GM23338 (cell line): Measurements from ENCODE around the gene STARD3. TPM values are rescaled to one million over a fixed set of nuclear protein-coding genes. Genes with fewer than 3 reads are reported as not detected.

Experiments used
- ATAC-seq: fragments of 200-7000 bp; cut with Tn5 transposase; 3 replicates; pipeline ENCODE4 v1.9.1; 2020
- DNase-seq: peaks from one replicate; pipeline ENCODE4 v3.0.0-alpha.2; 2015; ENCODE audit warnings: low spot score
- H2AFZ ChIP-seq: fragments of 200-600 bp; sonication (generic); 2 replicates; pipeline ENCODE4 v1.8.0; 2016; ENCODE audit warnings: antibody characterized with exemption, mild to moderate bottlenecking, moderate library complexity
- H3F3A ChIP-seq: fragments of 200-600 bp; sonication (generic); replicated peaks from 2 replicates; pipeline ENCODE4 v1.8.0; 2017; ENCODE audit warnings: antibody characterized with exemption, mixed run types, low read depth
- H3K27ac ChIP-seq: fragments of 200-600 bp; sonication (generic); 2 replicates; pipeline ENCODE4 v1.6.1; 2016; ENCODE audit warnings: low read depth
- H3K27me3 ChIP-seq: fragments of 200-600 bp; sonication (generic); 2 replicates; pipeline ENCODE4 v1.8.0; 2016; ENCODE audit warnings: mild to moderate bottlenecking, mixed run types, moderate library complexity; ENCODE audit not compliant: insufficient read depth
- H3K36me3 ChIP-seq: fragments of 200-600 bp; sonication (generic); 2 replicates; pipeline ENCODE4 v1.8.0; 2016; ENCODE audit warnings: mild to moderate bottlenecking; ENCODE audit not compliant: insufficient read depth
- H3K4me1 ChIP-seq: fragments of 200-600 bp; sonication (generic); 2 replicates; pipeline ENCODE4 v1.8.0; 2016; ENCODE audit warnings: mild to moderate bottlenecking, moderate library complexity; ENCODE audit not compliant: insufficient read depth
- H3K4me2 ChIP-seq: fragments of 200-600 bp; sonication (generic); 2 replicates; pipeline ENCODE4 v1.7.1; 2017; ENCODE audit warnings: mixed run types
- H3K4me3 ChIP-seq: fragments of 200-600 bp; sonication (generic); 2 replicates; pipeline ENCODE4 v1.6.1; 2016; ENCODE audit warnings: mixed run types
- H3K79me2 ChIP-seq: fragments of 200-600 bp; sonication (generic); replicated peaks from 2 replicates; pipeline ENCODE4 v1.8.0; 2017; ENCODE audit warnings: mild to moderate bottlenecking; ENCODE audit not compliant: insufficient read depth
- H3K9me2 ChIP-seq: fragments of 200-600 bp; sonication (generic); 2 replicates; pipeline ENCODE4 v1.8.0; 2017; ENCODE audit not compliant: insufficient read depth
- H4K20me1 ChIP-seq: fragments of 200-600 bp; sonication (generic); replicated peaks from 2 replicates; pipeline ENCODE4 v1.8.0; 2017; ENCODE audit warnings: mild to moderate bottlenecking; ENCODE audit not compliant: insufficient read depth
- H3K27ac Mint-ChIP-seq: 2 replicates; pipeline ENCODE4 v1.8.0; 2020; ENCODE audit warnings: inconsistent platforms, mild to moderate bottlenecking, moderate library complexity, mixed read lengths
- H3K27me3 Mint-ChIP-seq: 3 replicates; pipeline ENCODE4 v1.8.0; 2022; ENCODE audit warnings: low read depth, mild to moderate bottlenecking, moderate library complexity, mixed read lengths, inconsistent platforms; ENCODE audit not compliant: insufficient read depth, poor library complexity
- H3K36me3 Mint-ChIP-seq: 3 replicates; pipeline ENCODE4 v1.8.0; 2021; ENCODE audit warnings: low read depth, mild to moderate bottlenecking, inconsistent platforms, moderate library complexity, mixed read lengths
- H3K4me1 Mint-ChIP-seq: 3 replicates; pipeline ENCODE4 v1.8.0; 2020; ENCODE audit warnings: mild to moderate bottlenecking, inconsistent platforms, mixed read lengths
- H3K4me3 Mint-ChIP-seq: 3 replicates; pipeline ENCODE4 v1.8.0; 2021; ENCODE audit warnings: moderate library complexity, mild to moderate bottlenecking, inconsistent platforms, mixed read lengths
- H3K9me3 Mint-ChIP-seq: 3 replicates; pipeline ENCODE4 v1.8.0; 2020; ENCODE audit warnings: moderate library complexity, mild to moderate bottlenecking, inconsistent platforms, mixed read lengths
- CREB1 ChIP-seq: fragments of 250-450 bp; sonication (Bioruptor Pico); IDR thresholded peaks from 2 replicates; pipeline ENCODE4 v1.5.0; 2020; ENCODE audit warnings: low read depth, mild to moderate bottlenecking, moderate library complexity
- EZH2 ChIP-seq: fragments of 200-600 bp; sonication (generic); IDR thresholded peaks from one replicate; pipeline ENCODE4 v1.8.0; 2017; ENCODE audit warnings: antibody characterized with exemption, mild to moderate bottlenecking, low read depth; ENCODE audit not compliant: unreplicated experiment
- EZH2phosphoT487 ChIP-seq: fragments of 200-600 bp; sonication (generic); IDR thresholded peaks from one replicate; pipeline ENCODE4 v1.8.1; 2018; ENCODE audit warnings: antibody characterized with exemption; ENCODE audit not compliant: unreplicated experiment
- NANOG ChIP-seq: IDR thresholded peaks from 2 replicates; pipeline ENCODE4 v1.6.1; 2016; ENCODE audit warnings: antibody characterized with exemption, borderline replicate concordance
- ZNF114 ChIP-seq: fragments of 250-450 bp; sonication (Bioruptor Pico); IDR thresholded peaks from 2 replicates; pipeline ENCODE4 v1.5.0; 2020; ENCODE audit warnings: mild to moderate bottlenecking, moderate library complexity
- ZNF331 ChIP-seq: fragments of 250-450 bp; sonication (Bioruptor Pico); IDR thresholded peaks from 2 replicates; pipeline ENCODE4 v1.5.0; 2020; ENCODE audit warnings: low read depth, mild to moderate bottlenecking, moderate library complexity
- polyA plus RNA-seq: library from polyadenylated mRNA; unstranded; fragments of >200 nt; fragmentation: Nextera tagmentation; extraction: Ambion mirVana; gene quantifications from 2 replicates; pipeline ENCODE4 v1.2.1, GENCODE V29; 2016
- total RNA-seq: library from RNA; depleted of rRNA; stranded (reverse); fragments of >200 nt; shearing (Covaris generic); gene quantifications from 2 replicates; pipeline ENCODE4 v1.2.3, GENCODE V29; 2014
- TF ChIP-seq, protein P1 (sequence below): IDR thresholded peaks from 2 replicates; pipeline ENCODE4 v1.6.1; 2016; ENCODE audit warnings: antibody characterized with exemption
- TF ChIP-seq, protein P2 (sequence below), 2 experiments: fragments of 200-600 bp in 1 of 2; sonication (generic) in 1 of 2; conservative IDR thresholded peaks; 2 replicates each; pipeline versions ENCODE4 v1.5.1 to v1.6.1; 2016 to 2017; ENCODE audit warnings: antibody characterized with exemption in 2 of 2, low read depth in 2 of 2, mild to moderate bottlenecking in 2 of 2, moderate library complexity in 1 of 2
- TF ChIP-seq, protein P3 (sequence below): IDR thresholded peaks from one replicate; pipeline ENCODE4 v1.6.1; 2018; ENCODE audit warnings: antibody characterized with exemption; ENCODE audit not compliant: unreplicated experiment

The STARD3 gene
- total and polyA plus RNA-seq, 2 experiments from 2014 or later = 26.4 to 53.3 TPM

DNA sequence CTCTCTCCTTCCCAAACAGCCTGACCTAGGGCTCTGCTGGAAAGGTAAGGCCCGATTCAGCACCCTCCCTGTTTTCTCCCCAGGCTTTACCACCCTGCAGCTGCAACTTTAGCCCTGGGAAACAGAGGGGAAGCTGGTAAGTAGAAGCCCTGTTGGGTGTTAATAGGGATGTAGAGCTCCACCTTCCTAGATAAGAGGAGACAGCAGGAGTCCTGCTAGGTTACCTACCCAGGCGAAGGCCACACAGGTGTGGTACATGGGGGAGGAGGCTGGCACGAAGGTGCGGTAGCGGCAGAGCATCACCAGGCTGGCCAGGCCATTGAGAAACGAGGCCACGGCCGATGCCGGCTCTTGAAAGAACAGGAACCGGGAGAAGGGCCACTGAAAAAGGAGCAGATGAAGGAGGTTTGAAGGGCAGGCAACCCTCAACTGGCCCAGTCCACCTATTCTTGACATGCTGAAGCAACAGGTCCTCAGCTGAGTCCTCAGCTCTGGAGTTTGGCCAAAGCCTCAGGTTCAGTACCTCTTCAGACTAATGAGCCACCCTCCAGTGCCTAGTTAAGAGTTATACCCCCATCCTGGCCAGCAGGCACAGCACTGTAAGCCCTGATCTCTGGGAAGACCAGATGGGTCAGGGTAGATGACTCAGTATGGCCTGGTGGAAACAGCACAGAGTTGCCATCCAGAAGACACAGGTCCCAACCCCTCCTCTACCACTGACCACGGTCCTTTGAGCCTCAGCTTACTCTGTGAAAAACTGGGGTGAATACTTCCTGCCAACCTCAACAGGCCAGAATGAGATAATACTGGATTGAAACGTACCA, 47.6 kb downstream of the STARD3 start (continued):
- TF ChIP-seq, protein P1, sequence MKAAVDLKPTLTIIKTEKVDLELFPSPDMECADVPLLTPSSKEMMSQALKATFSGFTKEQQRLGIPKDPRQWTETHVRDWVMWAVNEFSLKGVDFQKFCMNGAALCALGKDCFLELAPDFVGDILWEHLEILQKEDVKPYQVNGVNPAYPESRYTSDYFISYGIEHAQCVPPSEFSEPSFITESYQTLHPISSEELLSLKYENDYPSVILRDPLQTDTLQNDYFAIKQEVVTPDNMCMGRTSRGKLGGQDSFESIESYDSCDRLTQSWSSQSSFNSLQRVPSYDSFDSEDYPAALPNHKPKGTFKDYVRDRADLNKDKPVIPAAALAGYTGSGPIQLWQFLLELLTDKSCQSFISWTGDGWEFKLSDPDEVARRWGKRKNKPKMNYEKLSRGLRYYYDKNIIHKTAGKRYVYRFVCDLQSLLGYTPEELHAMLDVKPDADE = no peak
- TF ChIP-seq, protein P2, sequence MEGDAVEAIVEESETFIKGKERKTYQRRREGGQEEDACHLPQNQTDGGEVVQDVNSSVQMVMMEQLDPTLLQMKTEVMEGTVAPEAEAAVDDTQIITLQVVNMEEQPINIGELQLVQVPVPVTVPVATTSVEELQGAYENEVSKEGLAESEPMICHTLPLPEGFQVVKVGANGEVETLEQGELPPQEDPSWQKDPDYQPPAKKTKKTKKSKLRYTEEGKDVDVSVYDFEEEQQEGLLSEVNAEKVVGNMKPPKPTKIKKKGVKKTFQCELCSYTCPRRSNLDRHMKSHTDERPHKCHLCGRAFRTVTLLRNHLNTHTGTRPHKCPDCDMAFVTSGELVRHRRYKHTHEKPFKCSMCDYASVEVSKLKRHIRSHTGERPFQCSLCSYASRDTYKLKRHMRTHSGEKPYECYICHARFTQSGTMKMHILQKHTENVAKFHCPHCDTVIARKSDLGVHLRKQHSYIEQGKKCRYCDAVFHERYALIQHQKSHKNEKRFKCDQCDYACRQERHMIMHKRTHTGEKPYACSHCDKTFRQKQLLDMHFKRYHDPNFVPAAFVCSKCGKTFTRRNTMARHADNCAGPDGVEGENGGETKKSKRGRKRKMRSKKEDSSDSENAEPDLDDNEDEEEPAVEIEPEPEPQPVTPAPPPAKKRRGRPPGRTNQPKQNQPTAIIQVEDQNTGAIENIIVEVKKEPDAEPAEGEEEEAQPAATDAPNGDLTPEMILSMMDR (conservative IDR thresholded peaks at IDR 0.05; ENCODE audit: low read depth in 2 of 2) = no peak
- no peak for TF ChIP-seq EZH2
- no peak for TF ChIP-seq EZH2phosphoT487

DNA sequence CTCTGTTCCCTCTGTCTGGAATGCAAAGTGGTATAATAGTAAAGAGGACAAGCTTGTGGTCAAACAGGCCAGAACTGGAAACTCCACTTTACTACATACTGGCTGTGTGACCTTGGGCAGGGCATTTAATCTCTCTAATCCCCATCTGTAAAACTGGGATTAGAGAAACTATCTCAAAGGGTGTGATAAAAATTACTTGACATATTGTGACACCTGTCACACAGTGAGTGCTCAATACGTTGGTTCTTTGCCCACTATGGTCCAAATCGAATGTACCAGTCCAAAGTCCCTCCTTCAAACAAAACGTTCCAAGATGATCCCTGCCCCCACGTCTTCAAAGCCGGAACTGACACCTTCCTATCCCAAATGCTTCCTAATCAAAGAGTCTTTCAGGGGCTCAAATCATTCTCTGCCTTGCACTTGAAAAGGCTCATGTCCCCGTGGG, 50.2 kb downstream of the STARD3 start:
- no peaks in the 10 kb centered on the region; the same call in 2 of the 3 replicates for H3K9me3 Mint-ChIP-seq
- Histone ChIP-seq H2AFZ (peak overlapping the region; percentile 93), H3K4me3 (peak overlapping the region; percentile 74), H3K27ac (peak overlapping the region; percentile 99), H3K9me2 (no peaks in the 10 kb centered on the region; the same call in 1 of the 2 replicates), H3K36me3 (no peaks in the 10 kb centered on the region), H4K20me1 (no peaks in the 10 kb centered on the region), H3K4me2 (peak overlapping the region; percentile 87), H3K27me3 (no peaks in the 10 kb centered on the region), H3F3A (peaks cover 30% of the 10 kb centered on the region), H3K79me2 (no peaks in the 10 kb centered on the region), H3K4me1 (peaks cover 23% of the 10 kb centered on the region)
- TF ChIP-seq, protein P1 = no peak
- TF ChIP-seq NANOG = no peak
- TF ChIP-seq ZNF331 = no peak
- no peak for TF ChIP-seq ZNF114 (CRISPR knock-in tag)
- TF ChIP-seq, protein P3, sequence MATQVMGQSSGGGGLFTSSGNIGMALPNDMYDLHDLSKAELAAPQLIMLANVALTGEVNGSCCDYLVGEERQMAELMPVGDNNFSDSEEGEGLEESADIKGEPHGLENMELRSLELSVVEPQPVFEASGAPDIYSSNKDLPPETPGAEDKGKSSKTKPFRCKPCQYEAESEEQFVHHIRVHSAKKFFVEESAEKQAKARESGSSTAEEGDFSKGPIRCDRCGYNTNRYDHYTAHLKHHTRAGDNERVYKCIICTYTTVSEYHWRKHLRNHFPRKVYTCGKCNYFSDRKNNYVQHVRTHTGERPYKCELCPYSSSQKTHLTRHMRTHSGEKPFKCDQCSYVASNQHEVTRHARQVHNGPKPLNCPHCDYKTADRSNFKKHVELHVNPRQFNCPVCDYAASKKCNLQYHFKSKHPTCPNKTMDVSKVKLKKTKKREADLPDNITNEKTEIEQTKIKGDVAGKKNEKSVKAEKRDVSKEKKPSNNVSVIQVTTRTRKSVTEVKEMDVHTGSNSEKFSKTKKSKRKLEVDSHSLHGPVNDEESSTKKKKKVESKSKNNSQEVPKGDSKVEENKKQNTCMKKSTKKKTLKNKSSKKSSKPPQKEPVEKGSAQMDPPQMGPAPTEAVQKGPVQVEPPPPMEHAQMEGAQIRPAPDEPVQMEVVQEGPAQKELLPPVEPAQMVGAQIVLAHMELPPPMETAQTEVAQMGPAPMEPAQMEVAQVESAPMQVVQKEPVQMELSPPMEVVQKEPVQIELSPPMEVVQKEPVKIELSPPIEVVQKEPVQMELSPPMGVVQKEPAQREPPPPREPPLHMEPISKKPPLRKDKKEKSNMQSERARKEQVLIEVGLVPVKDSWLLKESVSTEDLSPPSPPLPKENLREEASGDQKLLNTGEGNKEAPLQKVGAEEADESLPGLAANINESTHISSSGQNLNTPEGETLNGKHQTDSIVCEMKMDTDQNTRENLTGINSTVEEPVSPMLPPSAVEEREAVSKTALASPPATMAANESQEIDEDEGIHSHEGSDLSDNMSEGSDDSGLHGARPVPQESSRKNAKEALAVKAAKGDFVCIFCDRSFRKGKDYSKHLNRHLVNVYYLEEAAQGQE = no peak
- no peak for TF ChIP-seq CREB1
- peak overlapping the region; percentile 87 for H3K4me3 Mint-ChIP-seq
- H3K27me3 Mint-ChIP-seq = peaks cover 14% of the 10 kb centered on the region
- peaks cover 29% of the 10 kb centered on the region for H3K36me3 Mint-ChIP-seq
- peak overlapping the region; percentile 95; the same call in 1 of the 2 replicates for H3K27ac Mint-ChIP-seq
- H3K4me1 Mint-ChIP-seq = peaks cover 37% of the 10 kb centered on the region
- ATAC-seq = no peak
- no peak for DNase-seq
